Naive thymus-derived CD8-positive, alpha-beta T cell (primary cell): ENCODE data around the gene LAP3. TPM values are rescaled to one million over a fixed set of nuclear protein-coding genes. Genes with fewer than 3 reads are reported as not detected.

Experiments used
- ATAC-seq, 2 donors: fragments of 150-1000 bp; cut with Tn5 transposase in 1 of 2; sonication (Bioruptor Pico), chemical (Tn5 transposase) in 1 of 2; 1 replicate in 1 of 2; 2 replicates in 1 of 2; pipeline ENCODE4 v1.10.0; 2021; ENCODE audit warnings: mild to moderate bottlenecking in 2 of 2, moderate library complexity in 2 of 2
- POLR2A ChIA-PET: fragments of 350-600 bp; sonication (Branson Sonifier 250); formaldehyde crosslinking; loops from one replicate; lab custom pipeline; 2021; ENCODE audit warnings: antibody characterized with exemption; lab: Charles Lee
- DNase-seq, 10 donors: peaks; one replicate each; pipeline versions ENCODE4 v3.0.0 to v3.0.0-alpha.2; 2020 to 2022
- H3K27ac Mint-ChIP-seq, 10 donors: one replicate each; pipeline ENCODE4 v1.8.0; 2020 to 2022; ENCODE audit warnings: mild to moderate bottlenecking in 10 of 10, mixed read lengths in 10 of 10, moderate library complexity in 4 of 10, inconsistent platforms in 1 of 10
- H3K27me3 Mint-ChIP-seq, 5 donors: one replicate each; pipeline ENCODE4 v1.8.0; 2021 to 2022; ENCODE audit warnings: mixed read lengths in 5 of 5
- H3K36me3 Mint-ChIP-seq, 3 donors: one replicate each; pipeline ENCODE4 v1.8.0; 2020 to 2022; ENCODE audit warnings: mixed read lengths in 3 of 3, mild to moderate bottlenecking in 2 of 3, inconsistent platforms in 1 of 3
- H3K4me1 Mint-ChIP-seq, 4 donors: one replicate each; pipeline ENCODE4 v1.8.0; 2021 to 2022; ENCODE audit warnings: mixed read lengths in 4 of 4
- H3K4me3 Mint-ChIP-seq, 10 donors: one replicate each; pipeline ENCODE4 v1.8.0; 2020 to 2022; ENCODE audit warnings: mild to moderate bottlenecking in 10 of 10, mixed read lengths in 10 of 10, moderate library complexity in 6 of 10, inconsistent platforms in 1 of 10
- H3K9me3 Mint-ChIP-seq, 9 donors: one replicate each; pipeline ENCODE4 v1.8.0; 2020 to 2022; ENCODE audit warnings: mixed read lengths in 9 of 9, mild to moderate bottlenecking in 3 of 9, inconsistent platforms in 1 of 9, moderate library complexity in 1 of 9
- polyA plus RNA-seq, 3 donors: library from polyadenylated mRNA; unstranded; fragments of 300-500 nt; fragmentation: Illumina TruSeq; gene quantifications; one replicate each; pipeline ENCODE4 v1.2.3, GENCODE V29; 2021
- total RNA-seq, 8 experiments: library from RNA in 2 of 8; stranded (reverse) in 2 of 8; gene quantifications; one replicate each; pipeline ENCODE4 v1.2.3 and lab custom pipeline; 2021 to 2026

Gene LAP3
- total and polyA plus RNA-seq, 5 experiments from 2014 or later = 29.2 to 44.7 (median 37.3) TPM

DNA sequence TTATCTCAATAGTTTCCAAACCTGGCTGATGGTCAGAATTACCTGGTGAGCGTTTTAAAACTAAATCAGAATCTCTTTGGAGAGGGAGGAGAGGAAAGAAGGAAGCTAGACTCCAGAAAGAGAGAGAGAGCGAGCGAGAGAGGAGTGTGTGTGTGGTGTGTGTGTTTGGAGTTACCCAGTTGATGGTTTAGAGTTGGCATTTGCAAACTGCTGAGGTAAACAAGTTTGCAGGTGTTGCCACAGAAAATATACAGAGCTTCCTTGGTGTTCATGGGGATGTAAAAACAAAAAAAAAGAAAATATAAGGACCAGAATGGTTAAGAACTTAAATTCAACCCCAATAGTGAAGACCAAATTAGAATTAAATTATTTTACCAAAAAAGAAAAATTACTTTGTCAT, 26.4 kb upstream of the LAP3 start:
- Mint-ChIP-seq H3K27ac (peak overlapping the region in 2 of 10 donors; percentile 26 to 64), H3K36me3 (no peaks in the 10 kb centered on the region), H3K9me3 (no peaks in the 10 kb centered on the region), H3K27me3 (peaks cover 9 to 14% (median 12%) of the 10 kb centered on the region in 5 donors), H3K4me3 (peak overlapping the region in 1 of 10 donors; percentile 42), H3K4me1 (peaks cover 0 to 6% (median 1%) of the 10 kb centered on the region in 4 donors)
- POLR2A ChIA-PET = no interaction called here
- no peak for DNase-seq
- no peak for ATAC-seq

- Mint-ChIP-seq H3K36me3 (no peaks in the 10 kb centered on the region), H3K27me3 (peaks cover 12 to 13% (median 13%) of the 10 kb centered on the region in 5 donors), H3K4me3 (no peak overlapping the region), H3K4me1 (peaks cover 0 to 6% (median under 1%) of the 10 kb centered on the region in 4 donors), H3K9me3 (no peaks in the 10 kb centered on the region), H3K27ac (no peak overlapping the region)
- ATAC-seq (no peak), DNase-seq (no peak)
- POLR2A ChIA-PET = no interaction called here
Observed at GRCh38 chr4:17552427-17552826, 24.6 kb upstream of the LAP3 start.

DNA sequence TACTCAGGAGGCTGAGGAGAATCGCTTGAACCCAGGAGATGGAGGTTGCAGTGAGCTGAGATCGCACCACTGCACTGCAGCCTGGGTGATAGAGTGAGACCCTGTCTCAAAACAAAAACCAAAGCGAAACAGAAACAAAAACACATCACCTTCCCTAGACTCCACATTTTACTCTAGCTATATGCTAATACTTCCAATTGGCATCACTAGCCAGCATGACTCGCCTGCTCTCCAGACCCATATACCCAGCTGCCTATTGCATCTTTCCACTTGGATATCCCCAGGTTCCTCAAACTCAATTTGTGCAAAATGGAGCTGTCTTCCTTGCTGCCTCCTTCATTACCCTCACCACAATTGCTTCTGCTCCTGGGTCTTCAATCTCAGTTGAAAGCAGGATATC, 22.4 kb upstream of the LAP3 start:
- POLR2A ChIA-PET = no interaction called here
- H3K4me3 Mint-ChIP-seq = no peak overlapping the region
- ATAC-seq = no peak

GRCh38 chr4:17556498-17556897, 20.5 kb upstream of the LAP3 start:
- H3K4me1 Mint-ChIP-seq = peaks cover 0 to 2% (median 0%) of the 10 kb centered on the region in 4 donors
- H3K27ac Mint-ChIP-seq = no peak overlapping the region
- H3K4me3 Mint-ChIP-seq = no peak overlapping the region
- H3K9me3 Mint-ChIP-seq = no peaks in the 10 kb centered on the region
- H3K36me3 Mint-ChIP-seq = no peaks in the 10 kb centered on the region
- DNase-seq = no peak
- peaks cover 10 to 13% (median 11%) of the 10 kb centered on the region in 5 donors for H3K27me3 Mint-ChIP-seq
- POLR2A ChIA-PET = no interaction called here
- ATAC-seq = no peak

More for the DNA sequence above, 22.4 kb upstream of the LAP3 start:
- Mint-ChIP-seq H3K36me3 (no peaks in the 10 kb centered on the region), H3K27me3 (peaks cover 12 to 13% (median 13%) of the 10 kb centered on the region in 5 donors), H3K27ac (no peak overlapping the region), H3K4me1 (peaks cover 0 to 2% (median 0%) of the 10 kb centered on the region in 4 donors), H3K9me3 (no peaks in the 10 kb centered on the region)
- no peak for DNase-seq

DNA sequence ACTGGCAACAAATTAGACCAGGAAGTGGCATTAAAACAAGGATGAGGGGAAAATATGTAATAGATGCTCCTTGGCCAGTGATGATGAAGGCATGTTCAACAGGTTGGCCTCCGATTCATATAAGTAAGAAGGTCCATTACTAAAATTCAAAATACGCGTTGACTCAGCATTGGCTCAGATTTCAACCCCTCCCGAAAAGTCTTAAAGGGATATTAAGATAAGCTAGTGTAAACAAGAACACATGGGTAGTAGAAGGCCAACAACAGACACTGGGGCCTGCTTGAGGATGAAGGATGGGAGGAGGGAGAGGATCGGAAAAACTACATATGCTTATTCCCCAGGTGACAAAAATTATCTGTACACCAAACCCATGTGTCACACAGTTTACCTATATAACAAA, 19.1 kb upstream of the LAP3 start:
- H3K27ac Mint-ChIP-seq = no peak overlapping the region
- H3K4me3 Mint-ChIP-seq = no peak overlapping the region
- DNase-seq (no peak), ATAC-seq (no peak)
- H3K4me1 Mint-ChIP-seq = peaks cover 0 to 2% (median 0%) of the 10 kb centered on the region in 4 donors
- no peaks in the 10 kb centered on the region for H3K36me3 Mint-ChIP-seq
- POLR2A ChIA-PET = no interaction called here
- H3K9me3 Mint-ChIP-seq = no peaks in the 10 kb centered on the region
- H3K27me3 Mint-ChIP-seq = peaks cover 8 to 13% (median 11%) of the 10 kb centered on the region in 5 donors

DNA sequence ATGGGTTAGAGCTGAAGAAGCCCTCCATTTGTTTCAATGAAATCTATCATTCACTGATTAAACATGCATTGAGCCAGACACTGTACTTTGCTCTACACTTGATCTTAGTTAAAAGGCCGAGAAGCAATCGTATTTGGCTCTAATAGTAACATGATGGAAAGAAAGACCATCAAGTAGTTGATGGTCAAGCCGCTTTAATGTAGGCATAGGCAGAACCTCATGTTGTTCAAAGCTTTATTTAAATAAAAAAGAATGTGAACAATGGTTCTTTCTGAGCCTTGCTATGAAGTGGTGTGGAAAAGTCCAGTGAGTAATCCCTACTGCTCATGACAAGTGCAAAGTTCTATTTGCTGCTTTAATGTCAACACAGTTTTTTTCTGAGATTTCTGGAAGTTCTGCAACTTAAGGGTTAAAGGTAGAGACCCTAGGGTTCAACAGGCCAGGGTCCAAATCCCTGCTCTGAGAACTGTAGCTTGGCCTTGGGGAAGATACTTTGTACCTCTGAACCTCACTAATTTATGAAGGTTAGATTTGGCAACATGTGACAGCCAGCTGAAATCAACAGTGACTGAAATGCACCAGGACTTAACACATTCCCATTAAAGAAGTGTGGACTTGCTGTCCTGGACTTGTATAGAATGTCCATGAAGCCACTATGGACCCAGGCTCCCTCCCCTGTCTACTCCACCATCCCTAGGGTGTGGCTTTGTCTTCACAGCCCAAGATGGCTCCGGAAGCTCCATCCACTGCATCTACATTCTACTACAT, 17.9 kb upstream of the LAP3 start:
- Mint-ChIP-seq H3K36me3 (no peaks in the 10 kb centered on the region), H3K9me3 (no peaks in the 10 kb centered on the region), H3K27me3 (peaks cover 8 to 13% (median 10%) of the 10 kb centered on the region in 5 donors), H3K27ac (no peak overlapping the region), H3K4me3 (no peak overlapping the region), H3K4me1 (peaks cover 0 to 2% (median 0%) of the 10 kb centered on the region in 4 donors)
- no peak for DNase-seq
- POLR2A ChIA-PET = no interaction called here
- no peak for ATAC-seq

- Mint-ChIP-seq H3K36me3 (no peaks in the 10 kb centered on the region), H3K27ac (no peak overlapping the region), H3K4me1 (peaks cover 0 to 2% (median 0%) of the 10 kb centered on the region in 4 donors), H3K9me3 (no peaks in the 10 kb centered on the region), H3K27me3 (peaks cover 8 to 11% (median 9%) of the 10 kb centered on the region in 5 donors), H3K4me3 (no peak overlapping the region)
- ATAC-seq (no peak), DNase-seq (no peak)
- POLR2A ChIA-PET = no interaction called here
Observed at GRCh38 chr4:17559709-17560048, 17.3 kb upstream of the LAP3 start.

- H3K9me3 Mint-ChIP-seq = no peaks in the 10 kb centered on the region
- no peak overlapping the region for H3K27ac Mint-ChIP-seq
- POLR2A ChIA-PET = no interaction called here
- H3K4me3 Mint-ChIP-seq = no peak overlapping the region
- DNase-seq = no peak
- H3K27me3 Mint-ChIP-seq = peaks cover 4 to 6% (median 4%) of the 10 kb centered on the region in 5 donors
- H3K4me1 Mint-ChIP-seq = peaks cover 0 to 2% (median 0%) of the 10 kb centered on the region in 4 donors
- no peak for ATAC-seq
- no peaks in the 10 kb centered on the region for H3K36me3 Mint-ChIP-seq
Observed at GRCh38 chr4:17560065-17560673, 16.8 kb upstream of the LAP3 start.

DNA sequence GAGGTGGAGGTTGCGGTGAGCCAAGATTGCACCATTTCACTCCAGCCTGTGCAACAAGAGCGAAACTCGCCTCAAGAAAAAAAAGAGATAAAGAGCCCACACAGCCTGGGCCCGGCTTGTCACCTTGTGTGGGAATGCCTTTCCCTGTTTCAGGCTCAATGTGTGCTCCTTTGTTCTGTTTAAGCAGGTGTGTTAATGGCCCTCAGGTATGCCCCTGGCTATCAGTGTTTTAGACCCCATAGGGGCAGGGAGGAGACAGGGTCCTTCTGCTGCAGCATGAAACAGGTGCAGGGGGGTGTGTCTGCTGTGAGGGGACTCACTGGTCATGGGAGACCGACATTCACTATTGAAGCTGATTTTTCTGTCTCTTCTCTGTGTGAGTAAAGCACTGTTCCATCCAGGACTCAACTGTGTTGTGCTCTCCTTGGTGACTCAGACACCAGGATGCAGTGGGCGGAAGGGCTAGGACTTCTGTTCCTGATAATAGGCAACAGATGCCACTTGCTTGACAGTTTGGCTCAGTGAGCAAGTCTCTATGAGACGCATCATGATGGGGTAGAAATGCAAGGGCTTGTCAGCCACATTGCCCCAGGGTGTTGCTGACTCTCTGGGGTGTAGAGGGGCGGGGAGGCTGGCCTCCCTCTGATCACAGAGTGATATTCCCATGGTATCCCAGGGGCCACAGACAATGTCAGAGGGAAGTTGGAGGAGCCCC, 15.6 kb upstream of the LAP3 start:
- peaks cover 0 to 5% (median 2%) of the 10 kb centered on the region in 5 donors for H3K27me3 Mint-ChIP-seq
- H3K36me3 Mint-ChIP-seq = no peaks in the 10 kb centered on the region
- ATAC-seq (no peak), DNase-seq (no peak)
- no peaks in the 10 kb centered on the region for H3K9me3 Mint-ChIP-seq
- peaks cover 0 to 2% (median 0%) of the 10 kb centered on the region in 4 donors for H3K4me1 Mint-ChIP-seq
- POLR2A ChIA-PET = no interaction called here
- H3K27ac Mint-ChIP-seq = no peak overlapping the region
- no peak overlapping the region for H3K4me3 Mint-ChIP-seq

GRCh38 chr4:17562157-17562556, 14.8 kb upstream of the LAP3 start:
- no peaks in the 10 kb centered on the region for H3K4me1 Mint-ChIP-seq
- no peaks in the 10 kb centered on the region for H3K36me3 Mint-ChIP-seq
- H3K4me3 Mint-ChIP-seq = no peak overlapping the region
- peaks cover 0 to 3% (median 0%) of the 10 kb centered on the region in 5 donors for H3K27me3 Mint-ChIP-seq
- H3K9me3 Mint-ChIP-seq = no peaks in the 10 kb centered on the region
- POLR2A ChIA-PET = no interaction called here
- DNase-seq = no peak
- ATAC-seq = no peak
- H3K27ac Mint-ChIP-seq = no peak overlapping the region

GRCh38 chr4:17565846-17566245, 11.2 kb upstream of the LAP3 start:
- no peaks in the 10 kb centered on the region for H3K4me1 Mint-ChIP-seq
- ATAC-seq (no peak), DNase-seq (no peak)
- POLR2A ChIA-PET = no interaction called here
- H3K27me3 Mint-ChIP-seq = peaks cover 0 to 6% (median 0%) of the 10 kb centered on the region in 5 donors
- H3K36me3 Mint-ChIP-seq = no peaks in the 10 kb centered on the region
- no peak overlapping the region for H3K4me3 Mint-ChIP-seq
- no peaks in the 10 kb centered on the region for H3K9me3 Mint-ChIP-seq
- no peak overlapping the region for H3K27ac Mint-ChIP-seq

DNA sequence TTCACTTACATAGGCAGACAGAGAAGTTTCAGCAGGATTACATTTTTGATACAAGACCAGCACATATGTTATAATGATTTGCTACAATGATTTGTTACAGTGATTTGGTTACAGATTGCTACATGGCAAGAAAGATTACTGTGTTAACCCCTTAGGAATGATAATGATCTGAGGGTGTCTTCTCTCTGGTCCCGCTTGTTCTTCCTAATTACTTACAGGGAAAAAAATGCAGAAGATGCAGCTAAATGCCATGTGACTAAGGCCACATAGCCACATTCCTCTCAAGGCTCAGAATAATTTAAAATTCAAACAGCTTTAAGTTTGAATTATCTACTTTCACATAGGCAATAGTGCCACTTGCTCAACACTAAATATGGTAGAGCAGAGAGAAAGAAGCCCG, 9.7 kb upstream of the LAP3 start:
- H3K4me1 Mint-ChIP-seq = peaks cover 0 to 2% (median 0%) of the 10 kb centered on the region in 4 donors
- H3K4me3 Mint-ChIP-seq = no peak overlapping the region
- POLR2A ChIA-PET = no interaction called here
- no peaks in the 10 kb centered on the region for H3K9me3 Mint-ChIP-seq
- H3K27ac Mint-ChIP-seq = no peak overlapping the region
- H3K36me3 Mint-ChIP-seq = no peaks in the 10 kb centered on the region
- DNase-seq (no peak), ATAC-seq (no peak)
- H3K27me3 Mint-ChIP-seq = peaks cover 0 to 6% (median 0%) of the 10 kb centered on the region in 5 donors

DNA sequence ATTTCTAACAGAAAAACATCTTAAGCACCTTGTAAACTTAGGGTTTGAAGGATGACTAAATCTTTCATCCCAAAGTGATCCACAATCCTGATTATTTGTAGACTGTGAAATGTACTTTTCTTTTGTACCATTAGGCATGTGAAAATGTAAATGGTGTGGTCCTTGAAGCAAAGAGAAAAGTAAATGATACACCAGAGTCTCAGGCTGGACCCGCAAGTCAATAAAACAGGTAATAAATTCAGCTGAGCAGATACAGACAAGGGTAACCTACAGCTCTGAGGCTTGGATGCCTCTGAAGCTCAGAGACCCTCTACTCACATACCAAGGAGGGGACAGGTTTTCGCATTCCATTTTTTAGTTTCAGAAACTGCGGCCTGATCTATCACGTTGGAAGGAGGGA, 2.8 kb upstream of the LAP3 start:
- POLR2A ChIA-PET = interaction anchor here (0.6 kb wide), 1 partner anchor 30 kb away, joined by 4 read pairs; no protein-coding TSS in a partner anchor
- H3K27me3 Mint-ChIP-seq = no peaks in the 10 kb centered on the region
- H3K4me1 Mint-ChIP-seq = peaks cover 16 to 21% (median 18%) of the 10 kb centered on the region in 4 donors
- H3K4me3 Mint-ChIP-seq = no peak overlapping the region
- H3K27ac Mint-ChIP-seq = peak overlapping the region in 3 of 10 donors; percentile 10 to 78 (median 30)
- H3K9me3 Mint-ChIP-seq = peaks cover 0 to 2% (median 0%) of the 10 kb centered on the region in 9 donors
- DNase-seq (no peak), ATAC-seq (no peak)
- no peaks in the 10 kb centered on the region for H3K36me3 Mint-ChIP-seq
